Testis (tissue), 2 donors: ENCODE data around the gene NME9.

ENCODE experiments used
- CTCF ChIP-seq, 3 experiments: fragments of 450-650 bp in 2 of 3; fragments of 200-600 bp in 1 of 3; sonication (generic) in 1 of 3; IDR thresholded peaks; one replicate each; pipeline ENCODE4 v1.5.1; 2016 to 2019; ENCODE audit warnings: antibody characterized with exemption in 3 of 3, mild to moderate bottlenecking in 2 of 3, moderate library complexity in 1 of 3
- POLR2A ChIP-seq: fragments of 450-650 bp; IDR thresholded peaks from one replicate; pipeline ENCODE4 v1.6.1; 2017; ENCODE audit warnings: antibody characterized with exemption, mild to moderate bottlenecking, moderate library complexity

- TF ChIP-seq CTCF (IDR thresholded peaks at IDR 0.05): no peak
- no peak for TF ChIP-seq POLR2A
Measured at GRCh38 chr3:138338811-138339210, 9.2 kb upstream of the NME9 start.
